HuH-7.5 (cell line): Measurements from ENCODE around the gene SERPINB7.
"Not testable (repeated sequence)": the region's sequence is repeated elsewhere in the genome, so short reads cannot be mapped to it uniquely, and the experiment has no call there.

Experiments
- DNase-seq: peaks from one replicate; pipeline ENCODE4 v3.0.0; 2011; ENCODE audit warnings: low spot score

The SERPINB7 gene

GRCh38 chr18:63775166-63775730 lies at the start of gene SERPINB7:
SERPINB7 (plus strand) TSS chr18:63775418; CDS start chr18:63782373, 6,955 bp downstream.
- no peak for DNase-seq

GRCh38 chr18:63725682-63726480 lies 49.3 kb upstream of the SERPINB7 start:
- DNase-seq = no peak

DNA sequence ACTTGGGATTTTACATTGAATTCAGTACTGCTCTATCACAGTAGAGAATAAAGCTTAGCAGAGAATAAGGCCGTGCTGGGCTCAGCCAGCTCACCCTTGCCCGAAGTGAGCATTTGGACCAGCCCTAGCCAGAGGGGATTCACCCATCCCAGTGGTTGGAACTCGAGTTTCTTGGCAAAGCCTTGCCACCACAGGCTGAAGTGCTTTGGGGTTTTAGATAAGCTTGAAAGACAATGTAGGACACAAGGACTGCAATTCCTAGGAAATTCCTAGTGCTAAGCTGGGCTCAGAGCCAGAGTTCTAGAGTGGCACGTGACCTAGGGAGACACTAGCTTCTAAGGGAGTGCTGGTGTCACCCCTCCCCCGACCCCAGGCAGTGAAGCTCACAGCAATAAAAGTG lies 44.4 kb upstream of the SERPINB7 start:
- DNase-seq = no peak

- DNase-seq = no peak
Measured at GRCh38 chr18:63731215-63731614, 44.0 kb upstream of the SERPINB7 start.

DNA sequence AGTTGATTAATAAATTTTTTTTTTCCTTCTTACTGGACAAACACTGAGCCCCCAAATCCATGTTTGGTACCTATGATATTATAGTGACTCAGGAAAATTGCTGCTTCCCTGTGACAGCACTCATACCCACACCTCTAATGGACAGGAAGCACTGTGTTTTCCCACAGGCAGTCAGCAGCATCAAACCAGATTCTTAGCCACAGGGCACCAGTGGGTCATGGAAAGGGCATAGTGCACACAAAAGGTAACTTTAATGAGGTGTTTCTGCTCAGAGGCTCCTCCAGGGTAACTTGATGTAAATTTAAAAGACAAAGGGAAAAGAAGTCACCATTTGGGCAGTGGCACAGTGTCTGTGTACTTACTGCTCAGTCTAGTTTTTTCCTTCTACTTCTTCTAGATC lies 38.3 kb upstream of the SERPINB7 start:
- DNase-seq = no peak

- DNase-seq = no peak
Measured at GRCh38 chr18:63741769-63742168, 33.4 kb upstream of the SERPINB7 start.

DNA sequence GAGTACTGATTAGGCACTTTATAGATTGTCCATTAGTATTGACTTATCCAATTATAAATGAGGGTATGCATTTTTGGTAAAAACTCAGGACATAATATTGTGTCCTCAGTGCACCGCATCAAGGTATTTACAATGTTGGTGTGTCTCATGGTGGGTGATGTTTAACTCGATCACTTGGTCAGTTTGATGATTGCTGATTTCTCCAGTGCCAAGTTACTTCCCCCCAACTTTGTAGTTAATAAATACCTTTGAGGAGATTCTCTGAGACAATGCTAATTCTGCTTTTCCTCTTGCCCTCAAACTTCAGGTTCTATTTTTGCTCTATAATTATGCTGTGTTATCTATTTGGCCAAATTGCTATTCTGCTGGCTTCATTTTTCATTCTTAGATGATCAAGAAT lies 28.2 kb upstream of the SERPINB7 start:
- DNase-seq = no peak

DNA sequence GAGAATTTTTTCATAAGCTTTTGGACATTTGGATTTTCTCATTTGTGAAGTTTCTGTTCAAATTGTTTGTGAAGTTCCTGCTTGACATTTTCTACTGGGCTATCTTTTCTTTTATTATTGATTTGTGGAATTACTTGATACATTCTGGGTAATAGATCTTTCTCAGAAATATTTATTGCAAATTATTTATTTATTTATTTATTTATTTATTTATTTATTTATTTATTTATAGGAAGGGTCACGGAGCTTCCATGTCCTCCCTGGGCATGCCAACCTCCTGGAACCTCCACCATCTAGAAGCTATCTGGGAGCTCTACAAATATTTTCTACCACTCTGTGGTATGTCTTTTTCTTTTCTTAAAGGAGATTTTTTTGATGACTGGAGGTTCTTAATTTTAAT lies 25.7 kb upstream of the SERPINB7 start:
- no peak for DNase-seq

DNA sequence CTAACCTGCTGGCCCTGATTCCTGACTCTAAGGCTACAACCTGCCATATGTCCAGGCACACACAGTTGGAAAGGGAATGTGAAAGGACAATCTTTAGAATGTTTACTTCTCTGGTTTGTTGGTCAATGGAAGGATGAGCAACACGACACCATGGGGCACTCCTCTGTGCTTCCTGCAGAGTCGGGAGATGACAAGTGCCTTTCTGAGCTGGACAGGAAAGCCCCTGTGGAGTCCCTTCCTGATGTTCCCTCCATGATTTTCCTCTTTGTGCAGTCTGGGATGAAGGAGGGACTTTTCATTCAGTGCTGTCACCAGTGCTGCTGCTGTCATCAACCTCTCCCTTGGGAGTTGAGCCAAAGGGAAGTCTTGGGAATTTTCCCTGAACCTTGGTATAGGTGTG lies 22.6 kb upstream of the SERPINB7 start:
- DNase-seq = no peak

DNA sequence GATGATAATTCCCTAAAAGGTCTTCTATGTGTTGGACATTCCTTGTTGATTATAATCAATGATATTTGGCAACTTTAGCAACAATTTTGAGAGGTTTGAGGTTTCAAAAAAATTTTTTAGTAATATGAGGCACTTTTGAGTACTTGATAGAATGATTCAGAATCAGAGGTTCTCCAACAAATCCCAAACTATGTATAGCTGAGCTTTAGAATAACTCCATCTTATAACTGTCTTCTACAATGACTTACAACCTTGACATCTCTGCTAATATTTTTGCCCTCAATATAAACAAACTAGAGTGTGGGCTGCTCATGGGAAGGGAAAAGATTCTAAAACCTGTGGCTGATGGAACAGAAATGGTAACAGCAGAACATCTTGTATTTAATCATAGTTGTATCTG lies 21.5 kb upstream of the SERPINB7 start:
- no peak for DNase-seq

DNA sequence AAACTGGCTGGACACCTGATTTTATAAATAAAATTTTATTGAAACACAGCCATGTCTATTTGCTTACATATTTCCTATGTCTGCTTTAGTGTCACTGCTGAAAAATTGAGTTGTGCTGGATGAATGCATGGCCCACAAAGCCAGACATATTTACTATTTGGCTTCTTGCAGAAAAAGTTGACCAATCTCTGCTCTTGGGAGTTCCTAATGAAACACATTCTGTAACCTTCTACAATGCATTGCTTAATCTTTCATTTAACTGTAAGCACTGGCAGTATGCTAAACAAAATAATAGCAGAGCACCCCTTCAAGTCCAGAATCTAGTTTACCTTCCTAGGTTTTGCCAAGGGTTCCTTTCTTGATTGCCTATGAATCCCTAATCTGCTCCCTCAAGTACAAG lies 17.7 kb upstream of the SERPINB7 start:
- no peak for DNase-seq

GRCh38 chr18:63758615-63759240 lies 16.5 kb upstream of the SERPINB7 start:
- no peak for DNase-seq

DNA sequence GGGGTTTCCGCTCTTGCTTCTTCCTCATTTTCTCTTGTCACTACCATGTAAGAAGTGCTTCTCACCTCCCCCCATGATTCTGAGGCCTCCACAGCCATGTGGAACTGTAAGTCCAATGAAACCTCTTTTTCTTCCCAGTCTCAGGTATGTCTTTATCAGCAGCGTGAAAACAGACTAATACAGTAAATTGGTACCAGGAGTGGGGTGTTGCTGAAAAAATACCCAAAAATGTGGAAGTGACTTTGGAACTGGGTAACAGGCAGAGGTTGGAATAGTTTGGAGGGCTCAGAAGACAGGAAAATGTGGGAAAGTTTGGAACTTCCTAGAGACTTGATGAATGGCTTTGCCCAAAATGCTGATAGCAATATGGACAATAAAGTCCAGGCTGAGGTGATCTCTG lies 15.4 kb upstream of the SERPINB7 start:
- DNase-seq = not testable (repeated sequence)

- DNase-seq = no peak
Measured at GRCh38 chr18:63762518-63762917, 12.7 kb upstream of the SERPINB7 start.

- DNase-seq = no peak
Measured at GRCh38 chr18:63763831-63764600, 11.2 kb upstream of the SERPINB7 start.

DNA sequence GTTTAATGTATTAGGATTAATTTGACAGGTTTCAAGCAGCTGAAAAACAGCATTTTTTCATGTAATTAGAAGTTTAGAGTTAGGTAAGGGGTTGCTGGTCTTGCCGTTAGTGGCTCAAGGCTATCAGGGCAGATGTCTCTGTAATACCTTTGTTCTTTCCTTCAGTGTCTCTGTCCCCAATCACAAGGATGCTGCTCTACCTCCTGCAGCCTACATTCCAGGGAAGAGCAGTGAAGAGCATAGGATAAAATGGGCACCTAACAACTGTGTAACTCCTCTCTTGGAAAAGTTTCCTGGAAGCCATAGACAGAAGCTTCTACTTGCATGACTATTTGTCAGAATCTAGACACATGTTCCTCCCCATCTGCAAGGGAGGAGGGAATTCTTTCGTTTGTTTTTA lies 9.4 kb upstream of the SERPINB7 start:
- no peak for DNase-seq

DNA sequence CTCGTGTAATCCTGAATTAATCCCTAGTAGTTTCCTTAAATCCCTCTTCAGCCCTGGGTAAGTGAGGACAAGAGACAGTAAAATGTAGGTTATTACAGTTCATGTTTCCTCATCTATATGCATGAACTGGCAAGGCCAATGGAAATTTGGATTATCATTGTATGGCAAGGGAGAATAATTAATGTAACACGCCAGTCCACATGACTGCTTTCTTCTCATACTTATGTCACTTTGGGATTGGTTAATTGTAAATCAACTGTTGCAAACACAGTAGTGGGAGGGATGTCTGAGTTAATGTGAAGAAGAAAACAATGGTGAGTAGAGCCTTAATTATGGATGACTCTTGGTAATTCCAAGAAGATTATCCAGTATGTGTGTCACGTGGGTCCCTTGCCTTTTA lies 1.7 kb upstream of the SERPINB7 start:
- no peak for DNase-seq

- DNase-seq = no peak
Measured at GRCh38 chr18:63774511-63774910, 707 bp upstream of the SERPINB7 start.

DNA sequence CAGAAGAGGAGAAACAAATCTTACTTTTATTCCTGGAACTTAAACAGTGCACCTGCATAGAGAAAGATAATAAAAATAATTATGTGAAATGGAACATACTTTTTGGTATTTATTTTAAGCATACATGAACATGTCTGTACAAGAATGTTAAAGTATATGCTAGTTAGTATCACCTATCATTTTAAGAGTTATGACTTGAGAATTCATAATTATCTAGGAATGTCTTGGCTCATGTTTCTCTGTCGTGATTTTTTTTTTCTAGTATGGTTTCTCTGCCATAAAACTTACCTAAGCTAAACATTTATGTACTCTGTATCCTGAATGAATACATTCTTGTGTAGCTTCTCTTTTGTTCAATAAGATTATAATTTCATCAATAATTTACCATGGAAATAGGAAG lies 4.2 kb downstream of the SERPINB7 start:
- DNase-seq = no peak

GRCh38 chr18:63783394-63783793 lies 8.2 kb downstream of the SERPINB7 start:
- DNase-seq = no peak

DNA sequence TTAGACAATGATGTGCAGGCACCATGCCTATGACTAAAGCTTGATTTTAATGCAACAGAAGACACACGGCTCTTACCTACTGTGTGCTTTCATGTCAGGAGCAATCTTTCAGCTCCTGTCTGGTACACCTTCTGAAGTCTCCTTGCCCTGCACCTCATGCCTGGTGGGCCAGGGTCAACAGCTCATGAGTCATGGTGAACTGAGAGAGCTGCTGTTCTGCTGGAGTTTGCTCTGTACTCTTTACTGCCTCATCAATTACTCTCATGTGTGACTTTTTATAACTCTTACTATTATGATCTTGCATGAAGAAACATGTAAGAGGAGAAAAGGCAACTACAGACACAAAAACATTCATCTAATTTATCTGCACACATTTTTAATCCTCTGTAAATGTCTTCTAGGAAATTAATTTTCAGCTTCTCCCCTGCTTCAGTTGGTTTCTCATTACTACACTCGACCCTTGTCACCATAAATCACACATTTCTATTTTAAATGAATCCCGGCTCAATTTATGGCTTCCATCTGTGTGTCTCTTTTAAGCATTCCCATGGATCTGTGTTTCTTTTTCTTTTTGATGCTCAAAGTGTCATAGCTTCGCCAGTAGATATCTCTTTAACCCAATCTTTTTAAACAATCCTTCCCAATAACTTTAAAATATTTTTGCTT lies 9.7 kb downstream of the SERPINB7 start:
- no peak for DNase-seq

GRCh38 chr18:63787673-63788072 lies 12.5 kb downstream of the SERPINB7 start:
- DNase-seq = no peak
